HepG2 (cell line): ENCODE results near the gene PPP6R2. TPM values are rescaled to one million over a fixed set of nuclear protein-coding genes. Genes with fewer than 3 reads are reported as not detected.
A peak's percentile ranks its signal among the peaks of the same experiment; 100 is the strongest.
"Not testable (repeated sequence)": the region's sequence is repeated elsewhere in the genome, so short reads cannot be mapped to it uniquely, and the experiment has no call there.

ENCODE experiments used
- ATAC-seq: fragments of 200-7000 bp; cut with Tn5 transposase; 3 replicates; pipeline ENCODE4 v1.9.1; 2020; ENCODE audit warnings: mild to moderate bottlenecking, moderate library complexity
- BruUV-seq: library from RNA; stranded (reverse); fragments of 400-500 nt; replicated peaks from 2 replicates; lab custom pipeline; 2021; lab: Mats Ljungman, UMichigan
- CTCF ChIA-PET: fragments of 300-600 bp; formaldehyde crosslinking; extraction: SDS; loops from one replicate; lab custom pipeline; 2021; ENCODE audit warnings: low total read pairs, inconsistent platforms, low intra/inter-chr PET ratio; lab: Yijun Ruan, JAX
- POLR2A ChIA-PET: fragments of 350-600 bp; sonication (Branson Sonifier 250); formaldehyde crosslinking; loops from one replicate; lab custom pipeline; 2020; ENCODE audit warnings: antibody characterized with exemption, inconsistent platforms; lab: Yijun Ruan, JAX
- DNase-seq: peaks from one replicate; pipeline ENCODE4 v3.0.0-alpha.2; 2015; ENCODE audit warnings: low spot score
- FAIRE-seq: peaks from 3 replicates; lab custom pipeline; 2011; peaks lifted over from hg19 to GRCh38; lab: Jason Lieb, UNC
- H2AFZ ChIP-seq: one replicate; pipeline ENCODE4 v1.6.1; 2011; ENCODE audit warnings: low read length, inconsistent platforms
- H3K27ac ChIP-seq: fragments of 300-600 bp; 3 replicates; pipeline ENCODE4 v1.8.0; 2011; ENCODE audit warnings: mixed run types, mild to moderate bottlenecking, mixed read lengths, low read length, inconsistent platforms; ENCODE audit not compliant: insufficient read depth; ENCODE audit errors: extremely low read length
- H3K27me3 ChIP-seq, 2 experiments: fragments of 200-600 bp in 1 of 2; 2 replicates in 1 of 2; 3 replicates in 1 of 2; pipeline versions ENCODE4 v1.6.0 to v1.8.0; 2011; ENCODE audit warnings: low read length in 2 of 2, mild to moderate bottlenecking in 2 of 2, moderate library complexity in 2 of 2, inconsistent platforms in 1 of 2; ENCODE audit not compliant: insufficient read depth in 2 of 2, control insufficient read depth in 1 of 2
- H3K36me3 ChIP-seq, 2 experiments: fragments of 200-600 bp in 1 of 2; replicated peaks in 1 of 2; 2 replicates in 1 of 2; 3 replicates in 1 of 2; pipeline versions ENCODE4 v1.5.1 to v1.8.0; 2011; ENCODE audit warnings: low read length in 2 of 2, inconsistent platforms in 1 of 2; ENCODE audit not compliant: insufficient read depth in 2 of 2, control insufficient read depth in 1 of 2
- H3K4me1 ChIP-seq: 2 replicates; pipeline ENCODE4 v1.5.1; 2012; ENCODE audit warnings: low read length, inconsistent platforms; ENCODE audit not compliant: insufficient read depth
- H3K4me2 ChIP-seq: 2 replicates; pipeline ENCODE4 v1.6.0; 2011; ENCODE audit warnings: low read depth, low read length, inconsistent platforms
- H3K4me3 ChIP-seq, 3 experiments: fragments of 200-600 bp in 1 of 3; sonication (generic), shearing (Covaris generic) in 1 of 3; replicated peaks in 1 of 3; 2 replicates each; pipeline ENCODE4 v1.5.1; 2011 to 2016; ENCODE audit warnings: low read length in 3 of 3, inconsistent platforms in 2 of 3, low read depth in 2 of 3, mild to moderate bottlenecking in 2 of 3, control low read depth in 1 of 3, mixed read lengths in 1 of 3; ENCODE audit not compliant: insufficient read depth in 1 of 3
- H3K79me2 ChIP-seq: one replicate; pipeline ENCODE4 v1.6.1; 2011; ENCODE audit warnings: low read length, inconsistent platforms; ENCODE audit not compliant: insufficient read depth
- H3K9ac ChIP-seq: 2 replicates; pipeline ENCODE4 v1.6.0; 2011; ENCODE audit warnings: mild to moderate bottlenecking, low read depth, low read length, inconsistent platforms; ENCODE audit not compliant: insufficient read depth
- H3K9me3 ChIP-seq: 2 replicates; pipeline ENCODE4 v1.5.1; 2012; ENCODE audit warnings: mild to moderate bottlenecking, low read length
- H4K20me1 ChIP-seq: 2 replicates; pipeline ENCODE4 v1.6.0; 2011; ENCODE audit warnings: inconsistent platforms, mild to moderate bottlenecking, low read length, moderate library complexity; ENCODE audit not compliant: insufficient read depth
- AGO2 ChIP-seq: fragments of 200-400 bp; formaldehyde crosslinking; optimal IDR thresholded peaks from 2 replicates; pipeline ENCODE3; 2017; ENCODE audit warnings: mild to moderate bottlenecking, low read depth, low read length, moderate library complexity
- ATF3 ChIP-seq: sonication (generic); formaldehyde crosslinking; IDR thresholded peaks from 2 replicates; pipeline ENCODE4 v1.4.0; 2020; ENCODE audit warnings: missing genetic modification reagents
- CSRNP1 ChIP-seq: sonication (generic); formaldehyde crosslinking; IDR thresholded peaks from 2 replicates; pipeline ENCODE4 v1.8.1; 2023; ENCODE audit warnings: mild to moderate bottlenecking, missing genetic modification reagents
- MYNN ChIP-seq: sonication (generic); formaldehyde crosslinking; IDR thresholded peaks from 2 replicates; pipeline ENCODE4 v1.4.0; 2020; ENCODE audit warnings: mild to moderate bottlenecking, low read depth, missing genetic modification reagents
- SIX4 ChIP-seq: sonication (generic); formaldehyde crosslinking; IDR thresholded peaks from 2 replicates; pipeline ENCODE4 v1.4.0; 2020; ENCODE audit warnings: missing genetic modification reagents
- SPEN ChIP-seq: sonication (generic); formaldehyde crosslinking; IDR thresholded peaks from 2 replicates; pipeline ENCODE4 v1.5.1; 2020; ENCODE audit warnings: low read depth, mild to moderate bottlenecking, missing genetic modification reagents
- ZNF460 ChIP-seq: sonication (generic); formaldehyde crosslinking; IDR thresholded peaks from 2 replicates; pipeline ENCODE4 v1.5.1; 2020; ENCODE audit warnings: missing genetic modification reagents, mild to moderate bottlenecking, borderline replicate concordance
- ZNF556 ChIP-seq: sonication (generic); formaldehyde crosslinking; IDR thresholded peaks from 2 replicates; pipeline ENCODE4 v1.4.0; 2020; ENCODE audit warnings: mild to moderate bottlenecking, missing genetic modification reagents, borderline replicate concordance
- ZNF629 ChIP-seq: sonication (generic); formaldehyde crosslinking; conservative IDR thresholded peaks from 2 replicates; pipeline ENCODE4 v1.5.0; 2020; ENCODE audit warnings: missing genetic modification reagents
- ZSCAN9 ChIP-seq: IDR thresholded peaks from 2 replicates; pipeline ENCODE4 v1.6.1; 2016; ENCODE audit warnings: borderline replicate concordance
- WGBS: methylation state at CpG from one replicate; pipeline ENCODE4 v1.1.6; 2017; ENCODE audit warnings: low lambda C conversion rate; 5-methylcytosine and 5-hydroxymethylcytosine counted together
- in situ Hi-C: cut with HindIII; loops from 2 replicates; pipeline ENCODE4 v1.10.0; 2017; ENCODE audit warnings: low pct_unique_long_range_greater_than_20kb; ENCODE audit not compliant: extremely low pct_ligation_motif_present
- intact Hi-C: fragments of 100-400 bp; cut with micrococcal nuclease; formaldehyde crosslinking; loops from one replicate; pipeline ENCODE4 v1.10.0; 2022; ENCODE audit not compliant: unreplicated experiment
- polyA plus RNA-seq, 8 experiments: library from polyadenylated mRNA; depleted of rRNA in 3 of 8; stranded (reverse) in 7 of 8; unstranded in 1 of 8; fragments of >200 nt; fragmentation: Illumina TruSeq in 4 of 8; extraction: Trizol in 4 of 8; gene quantifications; 2 replicates each; pipeline versions ENCODE4 v1.2.1 to v1.2.3, GENCODE V29; 2011 to 2016; ENCODE audit warnings: low read depth in 4 of 8, missing spikeins in 1 of 8, mixed read lengths in 1 of 8; ENCODE audit not compliant: insufficient read depth in 1 of 8
- total RNA-seq, 5 experiments: library from RNA; depleted of rRNA; stranded (reverse); fragments of >200 nt; fragmentation: Illumina TruSeq; extraction: Trizol; gene quantifications; 2 replicates each; pipeline ENCODE4 v1.2.3, GENCODE V29; 2016; ENCODE audit warnings: low read depth in 1 of 5

PPP6R2 gene
- total and polyA plus RNA-seq, 2 of the 13 experiments (the other 11 are each of a cell fraction or from before 2014, with no cell fraction given), result 55.0 to 102 TPM

- TF ChIP-seq ATF3 (CRISPR knock-in tag) (no peak), SPEN (no peak), ZSCAN9 (no peak), SIX4 (no peak), CSRNP1 (CRISPR knock-in tag) (no peak), MYNN (CRISPR knock-in tag) (no peak), ZNF629 (CRISPR knock-in tag) (no peak), ZNF556 (CRISPR knock-in tag) (no peak), AGO2 (no peak)
These were observed 20.2 kb downstream of the PPP6R2 start (continued) for GRCh38 chr22:50363166-50363802.

GRCh38 chr22:50363803-50364194, 20.7 kb downstream of the PPP6R2 start:
- POLR2A ChIA-PET, result interaction anchor here (0.9 kb wide), 1 partner anchor 24 kb away, joined by 3 read pairs; no protein-coding TSS in a partner anchor
- H3K4me3 ChIP-seq, H3K27me3 ChIP-seq, H3K4me2 ChIP-seq, BruUV-seq, ATAC-seq, CTCF ChIA-PET, intact Hi-C loops, in situ Hi-C loops, H2AFZ ChIP-seq, FAIRE-seq, H3K9ac ChIP-seq, DNase-seq, H3K9me3 ChIP-seq, H3K27ac ChIP-seq: not testable (repeated sequence)
- peak; percentile 68 for TF ChIP-seq ZNF460 (CRISPR knock-in tag)
- peaks cover 60% of the 10 kb centered on the region for H3K79me2 ChIP-seq
- H4K20me1 ChIP-seq, result peaks cover 23% of the 10 kb centered on the region
- peaks cover 5 to 20% of the 10 kb centered on the region in 2 experiments; a peak in 4 of 5 replicates for H3K36me3 ChIP-seq
- H3K4me1 ChIP-seq, result peaks cover 59% of the 10 kb centered on the region
- 83% methylated on average over 11 of the region's 11 CpGs for WGBS
